HEK293 (cell line): ENCODE data around the gene ABLIM2.

Source experiments
- CTCF ChIA-PET: fragments of 350-600 bp; formaldehyde crosslinking; extraction: SDS; loops from one replicate; lab custom pipeline; 2021; ENCODE audit warnings: antibody characterized with exemption; lab: Yijun Ruan, JAX
- POLR2A ChIA-PET: fragments of 300-600 bp; formaldehyde crosslinking; extraction: SDS; loops from one replicate; lab custom pipeline; 2020; ENCODE audit warnings: antibody characterized with exemption, inconsistent platforms; lab: Yijun Ruan, JAX
- H3K27ac ChIP-seq: fragments of 200-500 bp; sonication (Bioruptor generic); 2 replicates; pipeline ENCODE4 v1.5.1; 2014; ENCODE audit warnings: low read depth, low read length, control low read depth, inconsistent platforms; ENCODE audit errors: extremely low read depth
- H3K36me3 ChIP-seq, 2 experiments: fragments of 200-500 bp in 1 of 2; sonication (Bioruptor generic) in 1 of 2; 1 replicate in 1 of 2; 2 replicates in 1 of 2; pipeline ENCODE4 v1.5.1; 2014 to 2017; ENCODE audit warnings: inconsistent platforms in 2 of 2, low read length in 2 of 2; ENCODE audit not compliant: control insufficient read depth in 2 of 2, insufficient read depth in 1 of 2
- H3K4me1 ChIP-seq: fragments of 200-500 bp; sonication (Bioruptor generic); 2 replicates; pipeline ENCODE4 v1.5.1; 2014; ENCODE audit warnings: mild to moderate bottlenecking, low read length, inconsistent platforms; ENCODE audit not compliant: control insufficient read depth, insufficient read depth
- H3K4me3 ChIP-seq: 2 replicates; pipeline ENCODE4 v1.5.1; 2011; ENCODE audit warnings: low read depth, mild to moderate bottlenecking, control low read depth, low read length, moderate library complexity
- H3K9me3 ChIP-seq: fragments of 200-500 bp; sonication (Bioruptor generic); 2 replicates; pipeline ENCODE4 v1.5.1; 2014; ENCODE audit warnings: low read depth, low read length, inconsistent platforms; ENCODE audit not compliant: control insufficient read depth, insufficient read depth
- ELK4 ChIP-seq: IDR thresholded peaks from 2 replicates; pipeline ENCODE4 v1.6.1; 2011; ENCODE audit warnings: mild to moderate bottlenecking, low read depth, low read length, borderline replicate concordance
- KLF1 ChIP-seq: fragments of 450-650 bp; formaldehyde crosslinking; IDR thresholded peaks from 2 replicates; pipeline ENCODE4 v1.5.1; 2016; ENCODE audit warnings: missing biosample characterization, missing genetic modification characterization
- PATZ1 ChIP-seq: fragments of 450-650 bp; formaldehyde crosslinking; IDR thresholded peaks from 2 replicates; pipeline ENCODE4 v1.5.1; 2016; ENCODE audit warnings: missing biosample characterization, missing genetic modification characterization
- PRDM10 ChIP-seq: fragments of 450-650 bp; formaldehyde crosslinking; IDR thresholded peaks from 2 replicates; pipeline ENCODE4 v1.5.1; 2016; ENCODE audit warnings: missing biosample characterization, missing genetic modification characterization
- WT1 ChIP-seq: fragments of 450-650 bp; formaldehyde crosslinking; IDR thresholded peaks from 2 replicates; pipeline ENCODE4 v1.5.1; 2016; ENCODE audit warnings: missing biosample characterization, missing genetic modification characterization
- ZBTB11 ChIP-seq: fragments of 450-650 bp; formaldehyde crosslinking; conservative IDR thresholded peaks from 2 replicates; pipeline ENCODE4 v1.5.1; 2016; ENCODE audit warnings: low read depth, missing biosample characterization, missing genetic modification characterization
- ZFP41 ChIP-seq: fragments of 450-650 bp; formaldehyde crosslinking; IDR thresholded peaks from 2 replicates; pipeline ENCODE4 v1.5.1; 2016; ENCODE audit warnings: missing biosample characterization, missing genetic modification characterization, borderline replicate concordance
- ZNF132 ChIP-seq: fragments of 450-650 bp; formaldehyde crosslinking; IDR thresholded peaks from 2 replicates; pipeline ENCODE4 v1.5.1; 2017; ENCODE audit warnings: missing biosample characterization, missing genetic modification characterization, borderline replicate concordance
- ZNF138 ChIP-seq: fragments of 450-650 bp; formaldehyde crosslinking; IDR thresholded peaks from 2 replicates; pipeline ENCODE4 v1.5.1; 2016; ENCODE audit warnings: missing biosample characterization, missing genetic modification characterization, borderline replicate concordance
- ZNF184 ChIP-seq: fragments of 450-650 bp; IDR thresholded peaks from 2 replicates; pipeline ENCODE4 v1.5.1; 2018; ENCODE audit warnings: missing biosample characterization, mild to moderate bottlenecking, missing genetic modification characterization
- ZNF266 ChIP-seq: fragments of 450-650 bp; formaldehyde crosslinking; IDR thresholded peaks from 2 replicates; pipeline ENCODE4 v1.5.1; 2016; ENCODE audit warnings: missing biosample characterization, missing genetic modification characterization, low read depth
- ZNF292 ChIP-seq: fragments of 450-650 bp; formaldehyde crosslinking; IDR thresholded peaks from 2 replicates; pipeline ENCODE4 v1.5.1; 2016; ENCODE audit warnings: low read depth, missing biosample characterization, missing genetic modification characterization, borderline replicate concordance
- ZNF354C ChIP-seq: fragments of 450-650 bp; formaldehyde crosslinking; IDR thresholded peaks from 2 replicates; pipeline ENCODE4 v1.5.1; 2016; ENCODE audit warnings: missing biosample characterization, missing genetic modification characterization, low read depth, borderline replicate concordance
- ZNF362 ChIP-seq: fragments of 450-650 bp; formaldehyde crosslinking; IDR thresholded peaks from 2 replicates; pipeline ENCODE4 v1.5.1; 2016; ENCODE audit warnings: missing biosample characterization, missing genetic modification characterization
- ZNF37A ChIP-seq: fragments of 450-650 bp; IDR thresholded peaks from 2 replicates; pipeline ENCODE4 v1.5.1; 2018; ENCODE audit warnings: missing biosample characterization, missing genetic modification characterization
- ZNF398 ChIP-seq: fragments of 450-650 bp; formaldehyde crosslinking; IDR thresholded peaks from 2 replicates; pipeline ENCODE4 v1.5.1; 2017; ENCODE audit warnings: missing biosample characterization, missing genetic modification characterization
- ZNF404 ChIP-seq: fragments of 450-650 bp; formaldehyde crosslinking; IDR thresholded peaks from 2 replicates; pipeline ENCODE4 v1.5.1; 2017; ENCODE audit warnings: missing biosample characterization, missing genetic modification characterization
- ZNF48 ChIP-seq: fragments of 450-650 bp; formaldehyde crosslinking; IDR thresholded peaks from 2 replicates; pipeline ENCODE4 v1.5.1; 2016; ENCODE audit warnings: missing biosample characterization, missing genetic modification characterization
- ZNF560 ChIP-seq: fragments of 450-650 bp; formaldehyde crosslinking; IDR thresholded peaks from 2 replicates; pipeline ENCODE4 v1.5.1; 2017; ENCODE audit warnings: missing biosample characterization, missing genetic modification characterization, borderline replicate concordance
- ZNF843 ChIP-seq: fragments of 450-650 bp; formaldehyde crosslinking; IDR thresholded peaks from 2 replicates; pipeline ENCODE4 v1.5.1; 2016; ENCODE audit warnings: missing biosample characterization, missing genetic modification characterization
- ZSCAN5A ChIP-seq: fragments of 450-650 bp; formaldehyde crosslinking; IDR thresholded peaks from 2 replicates; pipeline ENCODE4 v1.5.1; 2016; ENCODE audit warnings: missing biosample characterization, missing genetic modification characterization

Gene ABLIM2

GRCh38 chr4:8128100-8128856 lies 30.3 kb downstream of the ABLIM2 start:
- no peaks in the 10 kb centered on the region for H3K9me3 ChIP-seq
- ChIA-PET POLR2A (no interaction called here), CTCF (interaction anchor here (0.7 kb wide), 1 partner anchor 193 kb away, joined by 3 read pairs; no protein-coding TSS in a partner anchor)
- H3K27ac ChIP-seq = no peak overlapping the region
- no peak overlapping the region for H3K4me3 ChIP-seq
- H3K4me1 ChIP-seq = no peaks in the 10 kb centered on the region
- no peaks in the 10 kb centered on the region for H3K36me3 ChIP-seq
- TF ChIP-seq ZNF48 (tag by site-specific recombination) = no peak
- no peak for TF ChIP-seq ZNF37A (tag by site-specific recombination)
- TF ChIP-seq ZNF398 (tag by site-specific recombination) = no peak
- no peak for TF ChIP-seq WT1 (tag by site-specific recombination)
- 0 out of 2 replicates have a peak, but pooled peaks have one; percentile 14 for TF ChIP-seq PATZ1 (tag by site-specific recombination)
- no peak for TF ChIP-seq ZNF354C
- no peak for TF ChIP-seq ZBTB11
- no peak for TF ChIP-seq ZNF266 (tag by site-specific recombination)
- 0 out of 2 replicates have a peak, but pooled peaks have one; percentile 16 for TF ChIP-seq KLF1 (tag by site-specific recombination)
- no peak for TF ChIP-seq ZNF292 (tag by site-specific recombination)
- no peak for TF ChIP-seq ZNF362 (tag by site-specific recombination)
- TF ChIP-seq ZNF132 (tag by site-specific recombination) = no peak
- TF ChIP-seq ZNF184 = no peak
- no peak for TF ChIP-seq ZFP41 (tag by site-specific recombination)
- TF ChIP-seq ZNF138 (tag by site-specific recombination) = no peak
- no peak for TF ChIP-seq PRDM10
- TF ChIP-seq ZSCAN5A (tag by site-specific recombination) = no peak
- no peak for TF ChIP-seq ZNF843 (tag by site-specific recombination)
- peak; percentile 91 for TF ChIP-seq ELK4
- TF ChIP-seq ZNF560 (tag by site-specific recombination) = no peak
- TF ChIP-seq ZNF404 (tag by site-specific recombination) = no peak
